Spinal cord (tissue), 10 donors: ENCODE data around the gene RND2. TPM values are rescaled to one million over a fixed set of nuclear protein-coding genes. Genes with fewer than 3 reads are reported as not detected.

Source experiments
- DNase-seq, 6 donors: peaks; one replicate each; pipeline versions ENCODE4 v3.0.0 to v3.0.0-alpha.2; 2013 to 2015; ENCODE audit warnings: low spot score in 6 of 6, low read depth in 4 of 6
- H3K27ac ChIP-seq: one replicate; pipeline ENCODE4 v1.5.1; 2013; ENCODE audit warnings: low read depth, low read length, control low read depth
- H3K27me3 ChIP-seq: one replicate; pipeline ENCODE4 v1.6.1; 2013; ENCODE audit warnings: low read length; ENCODE audit not compliant: control insufficient read depth, insufficient read depth
- H3K36me3 ChIP-seq: one replicate; pipeline ENCODE4 v1.6.1; 2013; ENCODE audit warnings: low read length; ENCODE audit not compliant: control insufficient read depth, insufficient read depth
- H3K4me1 ChIP-seq: one replicate; pipeline ENCODE4 v1.6.1; 2013; ENCODE audit warnings: low read length; ENCODE audit not compliant: control insufficient read depth, insufficient read depth
- H3K4me3 ChIP-seq: one replicate; pipeline ENCODE4 v1.5.1; 2013; ENCODE audit warnings: low read depth, low read length, control low read depth
- H3K9me3 ChIP-seq: one replicate; pipeline ENCODE4 v1.6.1; 2013; ENCODE audit warnings: low read length; ENCODE audit not compliant: control insufficient read depth, insufficient read depth
- WGBS: methylation state at CpG from one replicate; pipeline ENCODE4 v1.1.5; 2013; ENCODE audit warnings: missing lambda C conversion rate; ENCODE audit not compliant: insufficient coverage; 5-methylcytosine and 5-hydroxymethylcytosine counted together
- polyA plus RNA-seq, 2 donors: library from polyadenylated mRNA; unstranded; fragments of 120-200 nt; gene quantifications; one replicate each; pipeline ENCODE4 v1.2.1, GENCODE V29; 2013; ENCODE audit not compliant: insufficient read length in 2 of 2
- total RNA-seq, 2 donors: library from RNA; depleted of rRNA in 1 of 2; stranded (reverse); fragments of 120-200 nt in 1 of 2; fragments of >200 nt in 1 of 2; gene quantifications; one replicate each; pipeline versions ENCODE4 v1.2.3 to v1.2.4, GENCODE V29; 2013 to 2014
- donor health status: healthy.

Gene RND2
- total and polyA plus RNA-seq, 4 donors = 19.2 to 86.9 (median 53.6) TPM

GRCh38 chr17:43025766-43026537 lies 921 bp downstream of the RND2 start:
- Histone ChIP-seq H3K36me3 (peaks cover 21% of the 10 kb centered on the region), H3K9me3 (no peaks in the 10 kb centered on the region), H3K27ac (no peak overlapping the region), H3K4me3 (peak overlapping the region; percentile 59), H3K4me1 (peaks cover 68% of the 10 kb centered on the region), H3K27me3 (no peaks in the 10 kb centered on the region)
- 44% methylated on average over 13 of the region's 16 CpGs for WGBS
- peak in 1 of 6 donors; percentile 57 for DNase-seq

GRCh38 chr17:43026595-43026994 lies 1.6 kb downstream of the RND2 start:
- no peak overlapping the region for H3K27ac ChIP-seq

GRCh38 chr17:43027091-43028032 lies 2.3 kb downstream of the RND2 start:
- H3K27ac ChIP-seq = no peak overlapping the region
- DNase-seq = no peak
- 75% methylated on average over 3 of the region's 9 CpGs for WGBS
- no peaks in the 10 kb centered on the region for H3K27me3 ChIP-seq
- no peak overlapping the region for H3K4me3 ChIP-seq
- peaks cover 63% of the 10 kb centered on the region for H3K4me1 ChIP-seq
- H3K36me3 ChIP-seq = peaks cover 21% of the 10 kb centered on the region
- H3K9me3 ChIP-seq = no peaks in the 10 kb centered on the region

More at GRCh38 chr17:43026595-43026994, 1.6 kb downstream of the RND2 start:
- no peak overlapping the region for H3K4me3 ChIP-seq
- no peaks in the 10 kb centered on the region for H3K9me3 ChIP-seq
- no peaks in the 10 kb centered on the region for H3K27me3 ChIP-seq
- H3K4me1 ChIP-seq = peaks cover 64% of the 10 kb centered on the region
- H3K36me3 ChIP-seq = peaks cover 21% of the 10 kb centered on the region
- 83% methylated on average over 1 of the region's 5 CpGs for WGBS
- DNase-seq = no peak

- H3K4me1 ChIP-seq = peaks cover 60% of the 10 kb centered on the region
- H3K4me3 ChIP-seq = no peak overlapping the region
- no peaks in the 10 kb centered on the region for H3K27me3 ChIP-seq
- H3K36me3 ChIP-seq = peaks cover 21% of the 10 kb centered on the region
- DNase-seq = no peak
- H3K9me3 ChIP-seq = no peaks in the 10 kb centered on the region
- no peak overlapping the region for H3K27ac ChIP-seq
- 83% methylated on average over 14 of the region's 17 CpGs for WGBS
Observed at GRCh38 chr17:43028221-43028861, 3.3 kb downstream of the RND2 start.

- H3K27me3 ChIP-seq = no peaks in the 10 kb centered on the region
- 58% methylated on average over 4 of the region's 6 CpGs for whole genome bisulfite sequencing
- peaks cover 21% of the 10 kb centered on the region for H3K36me3 ChIP-seq
- peak in 2 of 6 donors; percentile 59 to 63 for DNase-seq
- no peaks in the 10 kb centered on the region for H3K9me3 ChIP-seq
- no peak overlapping the region for H3K4me3 ChIP-seq
- peak overlapping the region; percentile 33 for H3K27ac ChIP-seq
- peaks cover 65% of the 10 kb centered on the region for H3K4me1 ChIP-seq
Observed at GRCh38 chr17:43030137-43030767, 5.2 kb downstream of the RND2 start.

- Histone ChIP-seq H3K27me3 (no peaks in the 10 kb centered on the region), H3K4me1 (peaks cover 66% of the 10 kb centered on the region), H3K27ac (no peak overlapping the region), H3K9me3 (no peaks in the 10 kb centered on the region), H3K36me3 (peaks cover 21% of the 10 kb centered on the region), H3K4me3 (no peak overlapping the region)
- DNase-seq = peak in 1 of 6 donors; percentile 89
- WGBS = no CpG with 5 or more reads among the region's 3 CpGs
Observed at GRCh38 chr17:43031666-43032065, 6.6 kb downstream of the RND2 start.

GRCh38 chr17:43033948-43034881 lies 9.2 kb downstream of the RND2 start:
- peak overlapping the region; percentile 45 for H3K27ac ChIP-seq
- H3K27me3 ChIP-seq = no peaks in the 10 kb centered on the region
- DNase-seq = peak in 2 of 6 donors; percentile 80 to 84
- H3K9me3 ChIP-seq = no peaks in the 10 kb centered on the region
- peaks cover 3% of the 10 kb centered on the region for H3K36me3 ChIP-seq
- no peak overlapping the region for H3K4me3 ChIP-seq
- H3K4me1 ChIP-seq = peaks cover 52% of the 10 kb centered on the region
- 23% methylated on average over 4 of the region's 12 CpGs for WGBS

GRCh38 chr17:43034894-43035293 lies 9.9 kb downstream of the RND2 start:
- H3K9me3 ChIP-seq = no peaks in the 10 kb centered on the region
- DNase-seq = no peak
- 29% methylated on average over 3 of the region's 3 CpGs for WGBS

More at GRCh38 chr17:43034894-43035293, 9.9 kb downstream of the RND2 start:
- Histone ChIP-seq H3K4me3 (no peak overlapping the region), H3K27ac (peak overlapping the region; percentile 45), H3K36me3 (no peaks in the 10 kb centered on the region), H3K4me1 (peaks cover 45% of the 10 kb centered on the region), H3K27me3 (no peaks in the 10 kb centered on the region)
